ENCODE data around the gene GRIN2A. TPM values are rescaled to one million over a fixed set of nuclear protein-coding genes. Genes with fewer than 3 reads are reported as not detected.

Gene GRIN2A
- polyA plus RNA-seq, 2 of the 4 experiments (the other 2 are of a cell fraction) = not detected

DNA sequence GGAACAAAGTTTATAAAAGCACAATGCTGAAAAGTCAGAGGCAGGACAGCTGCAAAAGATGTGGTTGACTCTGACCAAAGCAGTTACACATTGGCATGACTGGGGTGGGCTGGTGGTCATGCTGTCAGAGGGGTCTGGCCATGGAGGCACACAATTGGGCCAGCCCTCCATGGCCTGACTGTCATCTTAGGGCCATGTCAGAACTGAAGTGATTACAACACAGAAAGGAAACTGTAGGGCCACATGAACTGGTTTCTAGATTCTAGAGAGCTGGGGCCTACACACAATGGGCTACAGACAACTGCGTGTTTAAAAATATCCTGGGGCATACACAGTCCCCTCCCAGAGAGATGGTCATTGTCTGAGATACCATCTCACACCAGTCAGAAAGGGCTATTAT is 380.6 kb downstream of the GRIN2A start:
- FAIRE-seq (no peak), DNase-seq (ENCODE audit: low read depth in 1 of 2, low spot score in 1 of 2) (no peak), ATAC-seq (no peak)
- no peak for TF ChIP-seq RARB (CRISPR knock-in tag; IDR thresholded peaks at IDR 0.05)
- 13% methylated on average over 1 of the region's 1 CpG for WGBS (ENCODE audit: missing lambda C conversion rate)
- ChIA-PET CTCF (no interaction called here), POLR2A (no interaction called here)
- no peak overlapping the region for H3K4me3 ChIP-seq
- no peaks in the 10 kb centered on the region for H3K9me3 ChIP-seq
- H3K4me1 ChIP-seq = no peaks in the 10 kb centered on the region
- H3K27ac ChIP-seq = no peak overlapping the region
- H3K4me2 ChIP-seq = no peak overlapping the region

DNA sequence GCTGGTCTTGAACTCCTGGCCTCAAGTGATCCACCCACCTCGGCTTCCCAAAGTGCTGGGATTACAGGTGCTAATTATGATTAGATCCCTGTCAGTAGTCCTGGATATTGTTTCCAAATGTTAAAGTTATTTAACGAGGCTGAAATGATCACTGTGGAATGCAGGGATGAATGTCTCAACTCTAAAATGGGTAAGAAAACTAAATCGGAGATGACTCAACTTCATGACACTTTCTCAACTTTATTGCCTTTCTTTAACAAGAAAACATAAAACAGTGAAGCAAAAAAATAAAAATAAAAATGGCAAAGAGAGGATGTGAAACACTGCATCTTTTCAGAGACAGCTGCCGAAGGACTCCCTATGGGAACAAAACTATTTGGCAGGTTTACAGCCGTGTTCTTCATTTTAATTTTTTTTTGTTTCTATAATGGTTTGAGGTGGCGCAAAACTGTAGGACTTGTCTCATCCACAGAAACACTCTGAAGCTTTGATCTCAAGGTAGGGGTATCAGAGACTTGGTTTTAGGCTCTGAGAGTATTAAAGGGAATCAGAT is 382.0 kb downstream of the GRIN2A start:
- ATAC-seq (no peak), FAIRE-seq (no peak), DNase-seq (ENCODE audit: low read depth in 1 of 2, low spot score in 1 of 2) (no peak)
- Histone ChIP-seq H3K27ac (no peak overlapping the region), H3K9me3 (no peaks in the 10 kb centered on the region), H3K4me1 (no peaks in the 10 kb centered on the region), H3K4me3 (no peak overlapping the region), H3K4me2 (no peak overlapping the region)
- POLR2A ChIA-PET = no interaction called here
- WGBS (ENCODE audit: missing lambda C conversion rate) = 20% methylated on average over 6 of the region's 6 CpGs
- CTCF ChIA-PET = no interaction called here
- TF ChIP-seq KDM1A (IDR thresholded peaks at IDR 0.05; ENCODE audit: low read depth) (no peak), GATA3 (IDR thresholded peaks at IDR 0.05; ENCODE audit: borderline replicate concordance) (no peak), ZSCAN20 (CRISPR knock-in tag; IDR thresholded peaks at IDR 0.05) (no peak), RCOR1 (IDR thresholded peaks at IDR 0.05; ENCODE audit: low read depth, low read length) (no peak), SREBF2 (IDR thresholded peaks at IDR 0.05) (no peak), RNF2 (IDR thresholded peaks at IDR 0.05; ENCODE audit: borderline replicate concordance, low read depth) (no peak), FOXS1 (CRISPR knock-in tag; IDR thresholded peaks at IDR 0.05) (no peak), TFCP2L1 (CRISPR knock-in tag; IDR thresholded peaks at IDR 0.05) (no peak), BHLHE40 (IDR thresholded peaks at IDR 0.05; ENCODE audit: low read depth, low read length) (no peak), POLR2A (IDR thresholded peaks at IDR 0.05; ENCODE audit: low read length) (no peak), HOXB13 (CRISPR knock-in tag; IDR thresholded peaks at IDR 0.05; ENCODE audit: low read depth) (no peak)
- TF ChIP-seq, protein P1, sequence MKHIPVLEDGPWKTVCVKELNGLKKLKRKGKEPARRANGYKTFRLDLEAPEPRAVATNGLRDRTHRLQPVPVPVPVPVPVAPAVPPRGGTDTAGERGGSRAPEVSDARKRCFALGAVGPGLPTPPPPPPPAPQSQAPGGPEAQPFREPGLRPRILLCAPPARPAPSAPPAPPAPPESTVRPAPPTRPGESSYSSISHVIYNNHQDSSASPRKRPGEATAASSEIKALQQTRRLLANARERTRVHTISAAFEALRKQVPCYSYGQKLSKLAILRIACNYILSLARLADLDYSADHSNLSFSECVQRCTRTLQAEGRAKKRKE (CRISPR knock-in tag; IDR thresholded peaks at IDR 0.05; ENCODE audit: low read depth) = no peak

DNA sequence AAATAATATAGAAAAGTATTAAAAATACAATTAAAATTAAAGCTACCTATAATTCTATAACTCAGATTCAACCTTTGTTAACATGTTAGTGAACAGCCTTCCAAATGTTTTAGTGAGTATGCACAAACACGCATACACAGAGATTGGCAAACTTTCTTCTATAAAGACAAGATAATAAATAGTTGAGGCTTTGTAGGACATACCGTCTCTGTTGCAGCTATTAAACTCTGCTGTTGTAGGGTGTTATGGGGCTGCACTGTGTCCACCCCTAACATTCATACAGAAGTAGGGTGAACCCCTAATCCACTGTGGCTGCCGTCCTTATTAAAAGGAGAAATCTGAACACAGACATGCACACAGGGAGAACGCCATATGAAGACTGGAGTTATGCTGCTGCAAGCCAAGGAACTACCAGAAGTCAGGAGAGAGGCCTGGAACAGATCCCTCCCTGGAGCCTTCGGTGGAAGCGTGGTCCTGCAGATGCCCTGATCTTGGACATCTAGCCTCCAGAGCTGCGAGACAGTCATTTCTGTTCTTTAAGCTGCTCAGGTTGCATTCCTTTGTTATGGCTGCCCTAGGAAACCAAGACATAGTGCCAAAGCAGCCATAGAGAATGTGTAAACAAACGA is 383.2 kb downstream of the GRIN2A start:
- no peak for FAIRE-seq
- 42% methylated on average over 8 of the region's 8 CpGs for WGBS (ENCODE audit: missing lambda C conversion rate)
- ChIA-PET CTCF (no interaction called here), POLR2A (no interaction called here)
- no peaks in the 10 kb centered on the region for H3K9me3 ChIP-seq
- ATAC-seq = no peak
- H3K4me3 ChIP-seq = no peak overlapping the region
- TF ChIP-seq CEBPB (IDR thresholded peaks at IDR 0.05) (no peak), TP53 (CRISPR knock-in tag; IDR thresholded peaks at IDR 0.05) (no peak)
- H3K4me1 ChIP-seq = no peaks in the 10 kb centered on the region
- DNase-seq (ENCODE audit: low read depth in 1 of 2, low spot score in 1 of 2) = no peak
- H3K4me2 ChIP-seq = no peak overlapping the region
- H3K27ac ChIP-seq = no peak overlapping the region

DNA sequence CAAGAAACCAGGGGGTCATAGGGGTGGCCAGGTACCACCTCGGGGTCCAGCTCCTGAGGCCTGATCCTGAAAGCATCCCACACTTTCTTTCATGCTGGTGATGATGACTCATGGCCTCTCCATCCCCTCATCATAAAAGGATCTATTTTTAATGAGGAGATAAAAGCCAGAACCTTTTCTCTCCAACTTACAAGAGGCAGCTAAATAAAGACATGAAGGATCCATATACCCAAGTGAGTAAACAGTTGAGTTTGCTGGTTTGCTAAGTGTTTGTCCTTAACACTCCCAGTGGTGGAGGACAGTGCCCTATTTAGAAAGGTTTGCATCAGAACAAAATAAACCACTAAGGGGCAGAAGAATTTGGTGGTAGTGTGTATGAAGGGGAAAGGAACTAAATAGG is 383.8 kb downstream of the GRIN2A start:
- TF ChIP-seq RAD21 (conservative IDR thresholded peaks at IDR 0.05 in 1 of 2, IDR thresholded peaks at IDR 0.05 in 1 of 2) (no peak), FOSL2 (IDR thresholded peaks at IDR 0.05) (no peak), FOSL2 (CRISPR knock-in tag; IDR thresholded peaks at IDR 0.05) (peak; percentile 26; the same call in 1 of the 2 replicates)
- whole genome bisulfite sequencing (ENCODE audit: missing lambda C conversion rate) = 0% methylated on average over 1 of the region's 1 CpG
- no peak for DNase-seq (ENCODE audit: low read depth in 1 of 2, low spot score in 1 of 2)
- ATAC-seq = no peak
- FAIRE-seq = no peak
- ChIA-PET CTCF (no interaction called here), POLR2A (no interaction called here)
- Histone ChIP-seq H3K9me3 (no peaks in the 10 kb centered on the region), H3K4me3 (no peak overlapping the region), H3K4me1 (no peaks in the 10 kb centered on the region), H3K27ac (no peak overlapping the region), H3K4me2 (no peak overlapping the region)

DNA sequence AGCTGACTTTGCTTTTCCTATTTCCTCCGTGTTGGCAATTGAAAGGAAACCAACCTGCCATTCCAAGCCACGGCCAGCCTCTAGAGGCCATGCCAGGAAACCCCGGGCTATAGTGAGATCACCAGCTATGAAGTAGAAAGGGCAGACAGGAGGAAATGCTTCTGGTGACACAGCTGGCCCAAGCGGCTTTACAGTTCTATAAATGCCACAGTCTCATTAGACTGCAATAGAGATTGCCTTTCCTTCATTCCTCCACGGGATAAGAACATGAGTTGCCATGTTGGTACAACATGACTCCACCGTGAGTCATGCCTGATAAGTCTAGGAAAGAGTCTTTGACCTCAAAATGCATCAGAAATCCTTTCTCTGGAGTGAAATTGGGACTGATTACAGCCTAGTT is 384.9 kb downstream of the GRIN2A start:
- ChIA-PET CTCF (no interaction called here), POLR2A (no interaction called here)
- Histone ChIP-seq H3K27ac (no peak overlapping the region), H3K4me2 (no peak overlapping the region), H3K9me3 (no peaks in the 10 kb centered on the region), H3K4me1 (no peaks in the 10 kb centered on the region), H3K4me3 (no peak overlapping the region)
- ATAC-seq (peak in 1 of 2 experiments; percentile 50; a peak in 2 of 6 replicates), DNase-seq (ENCODE audit: low read depth in 1 of 2, low spot score in 1 of 2) (peak in 1 of 2 experiments; percentile 13), FAIRE-seq (no peak)
- 0% methylated on average over 6 of the region's 6 CpGs for WGBS (ENCODE audit: missing lambda C conversion rate)
- TF ChIP-seq EP300 (IDR thresholded peaks at IDR 0.05) (no peak), RARB (CRISPR knock-in tag; IDR thresholded peaks at IDR 0.05) (no peak), EHF (CRISPR knock-in tag; IDR thresholded peaks at IDR 0.05) (no peak), HEYL (CRISPR knock-in tag; IDR thresholded peaks at IDR 0.05) (no peak)
- TF ChIP-seq, protein P2, sequence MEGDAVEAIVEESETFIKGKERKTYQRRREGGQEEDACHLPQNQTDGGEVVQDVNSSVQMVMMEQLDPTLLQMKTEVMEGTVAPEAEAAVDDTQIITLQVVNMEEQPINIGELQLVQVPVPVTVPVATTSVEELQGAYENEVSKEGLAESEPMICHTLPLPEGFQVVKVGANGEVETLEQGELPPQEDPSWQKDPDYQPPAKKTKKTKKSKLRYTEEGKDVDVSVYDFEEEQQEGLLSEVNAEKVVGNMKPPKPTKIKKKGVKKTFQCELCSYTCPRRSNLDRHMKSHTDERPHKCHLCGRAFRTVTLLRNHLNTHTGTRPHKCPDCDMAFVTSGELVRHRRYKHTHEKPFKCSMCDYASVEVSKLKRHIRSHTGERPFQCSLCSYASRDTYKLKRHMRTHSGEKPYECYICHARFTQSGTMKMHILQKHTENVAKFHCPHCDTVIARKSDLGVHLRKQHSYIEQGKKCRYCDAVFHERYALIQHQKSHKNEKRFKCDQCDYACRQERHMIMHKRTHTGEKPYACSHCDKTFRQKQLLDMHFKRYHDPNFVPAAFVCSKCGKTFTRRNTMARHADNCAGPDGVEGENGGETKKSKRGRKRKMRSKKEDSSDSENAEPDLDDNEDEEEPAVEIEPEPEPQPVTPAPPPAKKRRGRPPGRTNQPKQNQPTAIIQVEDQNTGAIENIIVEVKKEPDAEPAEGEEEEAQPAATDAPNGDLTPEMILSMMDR (IDR thresholded peaks at IDR 0.05) = no peak
